ENCODE results near the gene EXOC3.

EXOC3 gene

DNA sequence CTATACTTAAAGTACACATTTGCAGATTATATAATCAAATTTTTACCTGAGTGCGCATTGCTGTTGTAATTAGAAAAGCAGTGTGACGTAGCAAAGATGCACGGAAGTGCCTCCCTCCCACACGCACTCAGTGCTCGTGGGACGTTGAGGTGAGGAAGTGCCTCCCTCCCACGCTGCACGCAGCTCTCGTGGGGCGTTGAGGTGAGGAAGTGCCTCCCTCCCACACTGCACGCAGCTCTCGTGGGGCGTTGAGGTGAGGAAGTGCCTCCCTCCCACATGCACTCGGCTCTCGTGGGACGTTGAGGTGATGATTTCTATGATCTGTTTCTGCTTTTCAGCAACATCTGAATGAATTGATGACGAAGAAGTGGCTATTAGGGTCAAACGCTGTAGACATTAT is 21.0 kb downstream of the EXOC3 start:
- Mint-ChIP-seq H3K4me3 (no peak overlapping the region), H3K36me3 (ENCODE audit: low read depth) (peaks cover 49% of the 10 kb centered on the region), H3K9me3 (no peaks in the 10 kb centered on the region), H3K27me3 (ENCODE audit: low read depth) (no peaks in the 10 kb centered on the region), H3K27ac (no peak overlapping the region), H3K4me1 (no peaks in the 10 kb centered on the region)
- TF ChIP-seq, protein P1, sequence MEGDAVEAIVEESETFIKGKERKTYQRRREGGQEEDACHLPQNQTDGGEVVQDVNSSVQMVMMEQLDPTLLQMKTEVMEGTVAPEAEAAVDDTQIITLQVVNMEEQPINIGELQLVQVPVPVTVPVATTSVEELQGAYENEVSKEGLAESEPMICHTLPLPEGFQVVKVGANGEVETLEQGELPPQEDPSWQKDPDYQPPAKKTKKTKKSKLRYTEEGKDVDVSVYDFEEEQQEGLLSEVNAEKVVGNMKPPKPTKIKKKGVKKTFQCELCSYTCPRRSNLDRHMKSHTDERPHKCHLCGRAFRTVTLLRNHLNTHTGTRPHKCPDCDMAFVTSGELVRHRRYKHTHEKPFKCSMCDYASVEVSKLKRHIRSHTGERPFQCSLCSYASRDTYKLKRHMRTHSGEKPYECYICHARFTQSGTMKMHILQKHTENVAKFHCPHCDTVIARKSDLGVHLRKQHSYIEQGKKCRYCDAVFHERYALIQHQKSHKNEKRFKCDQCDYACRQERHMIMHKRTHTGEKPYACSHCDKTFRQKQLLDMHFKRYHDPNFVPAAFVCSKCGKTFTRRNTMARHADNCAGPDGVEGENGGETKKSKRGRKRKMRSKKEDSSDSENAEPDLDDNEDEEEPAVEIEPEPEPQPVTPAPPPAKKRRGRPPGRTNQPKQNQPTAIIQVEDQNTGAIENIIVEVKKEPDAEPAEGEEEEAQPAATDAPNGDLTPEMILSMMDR (IDR thresholded peaks at IDR 0.05; ENCODE audit: unreplicated experiment in 3 of 3): no peak

- peaks cover 44% of the 10 kb centered on the region for H3K36me3 Mint-ChIP-seq (ENCODE audit: low read depth)
- H3K4me1 Mint-ChIP-seq: no peaks in the 10 kb centered on the region
- TF ChIP-seq, protein P1 (IDR thresholded peaks at IDR 0.05; ENCODE audit: unreplicated experiment in 3 of 3): no peak
- H3K27ac Mint-ChIP-seq: no peak overlapping the region
- H3K9me3 Mint-ChIP-seq: no peaks in the 10 kb centered on the region
- no peak overlapping the region for H3K4me3 Mint-ChIP-seq
- no peaks in the 10 kb centered on the region for H3K27me3 Mint-ChIP-seq (ENCODE audit: low read depth)
These were observed 21.5 kb downstream of the EXOC3 start for GRCh38 chr5:464446-464842.

GRCh38 chr5:464843-465590 is 22.0 kb downstream of the EXOC3 start:
- no peak overlapping the region for H3K27ac Mint-ChIP-seq
- TF ChIP-seq, protein P1 (IDR thresholded peaks at IDR 0.05; ENCODE audit: unreplicated experiment in 3 of 3): no peak
- H3K4me1 Mint-ChIP-seq: no peaks in the 10 kb centered on the region
- no peak overlapping the region for H3K4me3 Mint-ChIP-seq
- no peaks in the 10 kb centered on the region for H3K27me3 Mint-ChIP-seq (ENCODE audit: low read depth)
- no peaks in the 10 kb centered on the region for H3K9me3 Mint-ChIP-seq
- H3K36me3 Mint-ChIP-seq (ENCODE audit: low read depth): peaks cover 38% of the 10 kb centered on the region

- H3K27me3 Mint-ChIP-seq (ENCODE audit: low read depth): no peaks in the 10 kb centered on the region
- no peak overlapping the region for H3K4me3 Mint-ChIP-seq
- H3K9me3 Mint-ChIP-seq: no peaks in the 10 kb centered on the region
- no peak overlapping the region for H3K27ac Mint-ChIP-seq
- peaks cover 32% of the 10 kb centered on the region for H3K36me3 Mint-ChIP-seq (ENCODE audit: low read depth)
- TF ChIP-seq, protein P1 (IDR thresholded peaks at IDR 0.05; ENCODE audit: unreplicated experiment in 3 of 3): no peak
- no peaks in the 10 kb centered on the region for H3K4me1 Mint-ChIP-seq
These were observed 22.8 kb downstream of the EXOC3 start for GRCh38 chr5:465591-466403.

GRCh38 chr5:466661-467310 is 23.8 kb downstream of the EXOC3 start:
- Mint-ChIP-seq H3K9me3 (no peaks in the 10 kb centered on the region), H3K27ac (no peak overlapping the region), H3K4me1 (peaks cover 4% of the 10 kb centered on the region), H3K4me3 (no peak overlapping the region), H3K27me3 (ENCODE audit: low read depth) (no peaks in the 10 kb centered on the region), H3K36me3 (ENCODE audit: low read depth) (peaks cover 27% of the 10 kb centered on the region)
- TF ChIP-seq, protein P1 (IDR thresholded peaks at IDR 0.05; ENCODE audit: unreplicated experiment in 3 of 3): no peak

Measured in nephron (organoid).